SJCRH30 (cell line): ENCODE measurements around the gene MEX3A. TPM values are rescaled to one million over a fixed set of nuclear protein-coding genes. Genes with fewer than 3 reads are reported as not detected.
"Not testable (repeated sequence)": the region's sequence is repeated elsewhere in the genome, so short reads cannot be mapped to it uniquely, and the experiment has no call there.

Source experiments
- DNase-seq, 2 experiments: peaks; one replicate each; pipeline ENCODE4 v3.0.0-alpha.2; 2015 to 2020
- H3K27ac ChIP-seq: fragments of 250-450 bp; sonication (Bioruptor Pico); 2 replicates; pipeline ENCODE4 v1.5.1; 2020; ENCODE audit warnings: mild to moderate bottlenecking, moderate library complexity
- H3K27me3 ChIP-seq: fragments of 250-450 bp; sonication (Bioruptor Pico); 2 replicates; pipeline ENCODE4 v1.5.1; 2020; ENCODE audit warnings: mild to moderate bottlenecking, moderate library complexity
- H3K36me3 ChIP-seq: fragments of 250-450 bp; sonication (Bioruptor Pico); 2 replicates; pipeline ENCODE4 v1.5.1; 2020; ENCODE audit warnings: mild to moderate bottlenecking, moderate library complexity
- H3K4me1 ChIP-seq: fragments of 250-450 bp; sonication (Bioruptor Pico); 2 replicates; pipeline ENCODE4 v1.5.1; 2020; ENCODE audit warnings: mild to moderate bottlenecking, moderate library complexity
- H3K4me3 ChIP-seq: fragments of 250-450 bp; sonication (Bioruptor Pico); 2 replicates; pipeline ENCODE4 v1.5.1; 2020; ENCODE audit warnings: mild to moderate bottlenecking, moderate library complexity
- H3K9me3 ChIP-seq: fragments of 250-450 bp; sonication (Bioruptor Pico); replicated peaks from 2 replicates; pipeline ENCODE4 v1.5.1; 2020; ENCODE audit warnings: mild to moderate bottlenecking, moderate library complexity
- total RNA-seq: library from RNA; depleted of rRNA; stranded (reverse); fragments of >200 nt; shearing (Covaris generic); gene quantifications from 2 replicates; pipeline ENCODE4 v1.2.3, GENCODE V29; 2014

MEX3A gene
- total RNA-seq, 1 experiment from 2014 or later, result 21.8 TPM

DNA sequence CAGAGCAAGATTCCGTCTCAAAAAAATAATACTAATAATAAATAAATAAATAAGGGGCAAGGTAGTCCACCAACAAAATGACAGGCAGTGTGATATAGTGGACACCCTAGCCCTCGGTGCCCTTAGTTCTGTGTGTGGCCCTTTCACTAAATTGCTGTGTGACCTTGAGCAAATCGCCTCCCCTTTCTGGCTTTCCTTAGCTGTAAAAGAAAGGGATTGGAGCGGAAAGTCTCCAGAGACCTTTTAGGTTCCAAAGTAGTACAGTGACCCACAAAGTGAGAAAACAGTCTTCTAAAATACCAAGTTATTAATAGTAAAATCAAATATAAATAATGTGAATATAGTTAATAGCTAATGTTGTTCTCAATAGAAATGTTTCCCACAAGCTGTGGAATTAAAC is 39.8 kb upstream of the MEX3A start:
- Histone ChIP-seq H3K27ac (peak overlapping the region; percentile 96), H3K27me3 (no peaks in the 10 kb centered on the region), H3K36me3 (no peaks in the 10 kb centered on the region), H3K9me3 (no peaks in the 10 kb centered on the region), H3K4me1 (peaks cover 88% of the 10 kb centered on the region), H3K4me3 (no peak overlapping the region)
- no peak for DNase-seq

DNA sequence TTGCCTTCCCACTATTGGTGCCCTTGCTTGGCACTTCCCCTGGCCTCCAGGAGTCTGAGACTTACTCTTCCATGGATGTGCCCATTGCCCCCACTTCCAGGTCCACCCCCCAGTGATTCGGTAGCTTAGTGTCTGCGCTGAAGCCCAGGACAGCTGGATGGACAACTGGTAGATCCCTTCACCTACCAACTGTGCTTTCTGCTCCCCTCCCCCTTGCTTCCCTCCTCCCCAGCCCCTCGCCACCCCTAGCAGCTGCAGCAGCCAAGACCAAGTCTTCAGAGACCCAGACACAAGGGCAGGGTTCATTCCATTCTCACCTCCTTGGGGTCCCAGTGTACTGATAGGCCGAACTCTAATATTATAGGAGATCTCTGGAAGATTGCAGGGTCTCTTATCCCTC is 39.2 kb upstream of the MEX3A start:
- H3K4me1 ChIP-seq, result peaks cover 82% of the 10 kb centered on the region
- H3K9me3 ChIP-seq, result no peaks in the 10 kb centered on the region
- no peak overlapping the region for H3K4me3 ChIP-seq
- no peaks in the 10 kb centered on the region for H3K36me3 ChIP-seq
- no peaks in the 10 kb centered on the region for H3K27me3 ChIP-seq
- peak; percentile 85 to 87 for DNase-seq
- H3K27ac ChIP-seq, result peak overlapping the region; percentile 96

DNA sequence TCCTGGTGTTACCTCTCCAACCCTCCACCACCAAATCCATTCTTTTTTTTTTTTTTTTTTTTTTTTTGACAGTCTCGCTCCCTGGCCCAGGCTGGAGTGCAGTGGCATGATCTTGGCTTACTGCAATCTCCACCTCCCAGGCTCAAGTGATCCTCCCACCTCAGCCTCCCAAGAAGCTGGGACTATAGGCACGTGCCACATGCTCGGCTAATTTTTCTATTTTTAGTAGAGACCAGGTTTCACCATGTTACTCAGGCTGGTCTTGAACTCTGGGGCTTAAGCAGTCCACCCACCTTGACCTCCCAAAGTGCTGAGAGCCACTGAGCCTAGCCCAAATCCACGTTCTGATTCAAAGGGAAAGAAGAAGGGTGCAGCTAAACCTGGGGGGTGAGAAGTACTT is 38.7 kb upstream of the MEX3A start:
- not testable (repeated sequence) for DNase-seq
- H3K4me1 ChIP-seq, result peaks cover 79% of the 10 kb centered on the region

DNA sequence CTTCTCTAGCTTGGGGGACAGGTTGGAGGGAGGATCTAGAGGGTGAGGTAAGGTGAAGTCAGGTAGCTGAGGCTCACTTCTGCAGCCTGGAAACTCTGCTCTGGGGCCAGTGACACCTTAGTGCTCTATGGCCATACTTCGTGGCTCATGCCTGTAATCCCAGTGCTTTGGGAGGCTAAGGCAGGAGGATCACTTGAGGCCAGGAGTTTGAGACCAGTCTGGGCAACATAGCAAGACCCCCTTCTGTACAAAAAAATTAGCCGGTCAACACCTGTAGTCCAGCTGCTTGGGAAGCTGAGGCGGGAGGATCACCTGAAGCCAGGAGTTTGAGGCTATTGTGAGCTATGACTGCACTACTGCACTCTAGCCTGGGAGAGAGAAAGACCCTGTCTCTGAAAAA is 38.1 kb upstream of the MEX3A start:
- Histone ChIP-seq H3K36me3 (no peaks in the 10 kb centered on the region), H3K4me1 (peaks cover 72% of the 10 kb centered on the region), H3K9me3 (no peaks in the 10 kb centered on the region), H3K27me3 (no peaks in the 10 kb centered on the region), H3K4me3 (no peak overlapping the region), H3K27ac (peak overlapping the region; percentile 96)
- DNase-seq, result no peak

More for the DNA sequence above, 38.7 kb upstream of the MEX3A start:
- not testable (repeated sequence) for H3K9me3 ChIP-seq, H3K27me3 ChIP-seq, H3K4me3 ChIP-seq, H3K36me3 ChIP-seq
- H3K27ac ChIP-seq, result peak overlapping the region; percentile 96

DNA sequence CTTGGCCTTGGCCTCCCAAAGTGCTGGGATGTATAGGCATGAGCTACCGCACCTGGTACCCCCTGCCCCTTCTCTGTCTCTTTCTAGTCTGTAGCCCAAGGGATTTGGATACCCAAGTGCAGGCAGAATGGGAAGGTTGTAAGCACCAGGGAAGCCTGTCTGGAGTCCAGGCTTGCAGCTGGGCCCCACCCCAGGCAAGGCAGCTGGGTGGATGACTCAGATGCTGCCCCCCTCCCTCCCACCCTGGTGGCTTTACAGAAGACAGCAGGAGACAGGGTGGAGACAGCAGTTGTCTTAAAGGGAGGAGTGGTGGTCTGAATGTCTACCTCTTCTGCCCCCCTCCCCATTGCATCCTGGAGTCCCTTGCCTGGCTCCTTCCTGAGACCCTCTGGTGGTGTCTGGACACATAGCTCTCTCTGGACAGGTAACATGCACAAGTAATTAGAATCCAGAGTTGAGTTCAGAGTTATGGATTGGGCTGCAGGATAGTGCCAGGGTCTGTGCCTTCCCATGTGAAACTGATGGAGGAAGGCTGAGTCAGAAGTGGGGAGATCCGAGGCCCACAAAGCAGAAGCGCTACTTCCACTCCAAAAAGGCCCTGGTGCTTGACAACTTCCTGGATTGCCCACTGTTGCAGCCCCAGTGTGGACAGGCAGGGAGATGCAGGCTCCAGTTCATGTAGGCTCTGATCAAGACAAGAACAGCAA is 37.4 kb upstream of the MEX3A start:
- Histone ChIP-seq H3K36me3 (no peaks in the 10 kb centered on the region), H3K27me3 (no peaks in the 10 kb centered on the region), H3K27ac (peak overlapping the region; percentile 96), H3K4me3 (no peak overlapping the region), H3K9me3 (no peaks in the 10 kb centered on the region), H3K4me1 (peaks cover 67% of the 10 kb centered on the region)
- peak; percentile 85 to 86 for DNase-seq

DNA sequence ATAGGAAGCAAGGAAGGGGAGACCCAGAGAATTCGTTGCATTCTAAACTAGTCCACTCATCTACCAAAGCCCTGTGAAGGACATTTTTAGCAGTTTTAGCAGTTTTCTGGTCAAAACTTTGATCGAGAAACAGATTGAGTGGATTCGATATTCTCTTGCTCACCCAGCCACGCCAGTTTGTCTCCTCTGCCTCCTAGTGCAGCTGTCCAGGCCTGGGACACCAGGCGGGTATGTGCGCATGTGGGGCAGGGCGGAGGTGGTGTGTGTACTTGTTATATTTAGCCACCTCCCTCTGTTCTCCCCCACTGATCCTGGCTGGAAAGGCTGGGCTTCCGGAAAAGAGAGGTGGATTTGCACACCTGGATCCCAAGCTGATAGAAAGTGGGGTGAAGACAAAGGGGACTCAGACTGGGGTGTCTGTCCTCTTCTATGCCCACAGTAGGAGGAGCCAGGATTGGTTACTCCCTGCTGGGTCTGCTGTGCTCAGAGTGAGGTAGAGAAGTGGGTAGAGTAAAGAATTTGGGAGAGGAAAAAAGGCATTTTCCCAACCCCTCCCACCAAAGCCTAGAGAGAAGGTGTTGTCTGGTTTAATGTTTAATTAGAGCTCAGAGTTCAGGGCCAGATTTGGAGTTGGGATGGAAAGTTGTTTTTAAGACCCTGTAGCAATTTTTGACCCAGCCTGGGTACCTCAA is 36.1 kb upstream of the MEX3A start:
- Histone ChIP-seq H3K36me3 (no peaks in the 10 kb centered on the region), H3K4me1 (peaks cover 66% of the 10 kb centered on the region), H3K27me3 (no peaks in the 10 kb centered on the region), H3K9me3 (no peaks in the 10 kb centered on the region), H3K27ac (peak overlapping the region; percentile 60), H3K4me3 (no peak overlapping the region)
- peak; percentile 67 to 71 for DNase-seq

DNA sequence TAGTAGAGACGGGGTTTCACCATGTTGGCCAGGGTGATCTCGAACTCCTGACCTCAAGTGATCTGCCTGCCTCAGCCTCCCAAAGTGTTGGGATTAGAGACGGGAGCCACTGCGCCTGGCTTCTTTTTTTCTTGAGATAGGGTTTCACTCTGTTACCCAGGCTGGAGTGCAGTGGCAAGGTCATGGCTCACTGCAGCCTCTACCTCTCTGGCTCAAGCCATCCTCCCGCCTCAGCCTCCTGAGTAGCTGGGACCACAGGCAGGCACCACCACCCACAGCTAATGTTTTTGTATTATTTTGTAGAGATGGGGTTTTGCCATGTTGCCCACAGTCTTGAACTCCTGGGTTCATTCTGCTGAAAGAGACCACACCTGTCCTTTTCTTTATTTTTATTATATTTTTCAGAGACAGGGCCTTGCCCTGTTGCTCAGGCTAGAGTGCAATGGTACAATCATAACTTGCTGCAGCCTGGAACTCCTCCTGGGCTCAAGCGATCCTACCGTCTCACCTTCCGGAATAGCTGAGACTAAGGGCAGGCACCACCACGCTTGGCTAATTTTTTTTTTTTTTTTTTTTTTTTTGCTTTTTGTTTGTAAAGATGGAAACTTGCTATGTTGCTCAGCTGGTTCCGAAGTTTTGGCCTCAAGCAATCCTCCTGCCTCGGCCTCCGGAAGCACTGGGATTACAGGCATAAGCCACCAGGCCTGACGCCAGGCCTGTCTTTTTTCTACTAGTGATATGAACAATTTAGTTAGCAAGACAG is 35.3 kb upstream of the MEX3A start:
- peak in 1 of 2 experiments; percentile 46 for DNase-seq
- Histone ChIP-seq H3K4me3 (no peak overlapping the region), H3K9me3 (no peaks in the 10 kb centered on the region), H3K27me3 (no peaks in the 10 kb centered on the region), H3K27ac (peak overlapping the region; percentile 60), H3K36me3 (no peaks in the 10 kb centered on the region), H3K4me1 (peaks cover 66% of the 10 kb centered on the region)

DNA sequence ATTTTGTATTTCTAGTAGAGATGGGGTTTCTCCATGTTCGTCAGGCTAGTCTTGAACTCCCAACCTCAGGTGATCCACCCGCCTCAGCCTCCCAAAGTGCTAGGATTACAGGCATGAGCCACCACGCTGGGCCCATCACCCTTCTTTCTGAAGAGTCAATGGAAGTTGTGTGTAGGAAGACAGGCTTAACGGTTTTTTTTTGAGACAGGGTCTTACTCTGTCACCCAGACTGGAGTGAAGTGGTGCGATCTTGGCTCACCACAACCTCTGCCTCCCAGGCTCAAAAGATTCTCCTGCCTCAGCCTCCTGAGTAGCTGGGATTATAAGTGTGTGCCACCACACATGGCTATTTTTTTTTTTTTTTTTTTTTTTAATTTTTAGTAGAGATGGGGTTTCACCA is 34.5 kb upstream of the MEX3A start:
- H3K36me3 ChIP-seq, H3K27me3 ChIP-seq, H3K27ac ChIP-seq, DNase-seq, H3K9me3 ChIP-seq: not testable (repeated sequence)
- Histone ChIP-seq H3K4me3 (peak overlapping the region; percentile 76), H3K4me1 (peaks cover 66% of the 10 kb centered on the region)

DNA sequence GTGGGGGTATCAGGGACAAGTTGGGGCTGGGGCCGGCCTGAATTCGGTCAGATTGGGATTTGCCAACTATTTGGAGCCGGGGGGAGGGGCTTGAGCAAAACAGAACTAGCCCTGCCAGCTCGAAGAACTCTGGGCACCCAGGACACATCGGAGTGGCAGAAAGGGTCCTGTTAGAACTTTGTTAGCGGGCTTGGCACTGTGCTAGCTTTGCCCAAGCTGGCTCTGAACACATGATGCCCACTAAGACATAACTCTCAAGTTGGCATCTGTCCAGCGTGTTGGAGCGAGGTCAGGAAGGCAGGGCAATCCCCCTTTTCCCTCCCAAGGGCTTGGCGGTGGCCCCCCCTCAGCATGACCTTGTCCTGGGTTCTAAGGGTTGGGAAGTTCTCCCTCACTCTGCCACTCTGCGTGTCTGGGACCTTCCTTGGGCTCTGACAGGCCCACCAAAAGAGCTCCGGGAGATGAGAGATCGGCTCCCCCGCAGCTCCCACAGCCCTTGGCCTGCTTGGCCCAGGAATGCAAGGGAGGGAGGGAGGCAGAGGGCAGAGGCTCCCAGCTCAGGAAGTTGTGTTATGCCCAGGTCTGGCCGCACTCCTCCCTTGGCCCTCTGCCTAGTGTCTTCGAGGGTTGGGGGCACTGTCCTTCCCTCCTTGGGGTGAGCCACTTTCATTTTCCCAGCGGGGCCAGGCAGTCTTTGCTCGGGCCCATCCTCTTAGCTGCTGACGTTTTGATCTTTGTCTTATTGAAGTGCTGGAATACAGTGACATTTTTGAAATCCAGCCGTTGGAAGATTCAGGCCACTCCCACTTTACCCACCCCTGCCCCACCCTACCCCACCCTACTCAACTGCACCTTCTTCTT is 33.5 kb upstream of the MEX3A start:
- Histone ChIP-seq H3K4me3 (peak overlapping the region; percentile 76), H3K9me3 (no peaks in the 10 kb centered on the region), H3K36me3 (no peaks in the 10 kb centered on the region), H3K27ac (peak overlapping the region; percentile 56), H3K4me1 (peaks cover 57% of the 10 kb centered on the region), H3K27me3 (no peaks in the 10 kb centered on the region)
- peak; percentile 54 to 56 for DNase-seq

DNA sequence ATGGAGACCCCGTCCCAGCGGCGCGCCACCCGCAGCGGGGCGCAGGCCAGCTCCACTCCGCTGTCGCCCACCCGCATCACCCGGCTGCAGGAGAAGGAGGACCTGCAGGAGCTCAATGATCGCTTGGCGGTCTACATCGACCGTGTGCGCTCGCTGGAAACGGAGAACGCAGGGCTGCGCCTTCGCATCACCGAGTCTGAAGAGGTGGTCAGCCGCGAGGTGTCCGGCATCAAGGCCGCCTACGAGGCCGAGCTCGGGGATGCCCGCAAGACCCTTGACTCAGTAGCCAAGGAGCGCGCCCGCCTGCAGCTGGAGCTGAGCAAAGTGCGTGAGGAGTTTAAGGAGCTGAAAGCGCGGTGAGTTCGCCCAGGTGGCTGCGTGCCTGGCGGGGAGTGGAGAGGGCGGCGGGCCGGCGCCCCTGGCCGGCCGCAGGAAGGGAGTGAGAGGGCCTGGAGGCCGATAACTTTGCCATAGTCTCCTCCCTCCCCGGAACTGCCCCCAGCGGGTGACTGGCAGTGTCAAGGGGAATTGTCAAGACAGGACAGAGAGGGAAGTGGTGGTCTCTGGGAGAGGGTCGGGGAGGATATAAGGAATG is 32.8 kb upstream of the MEX3A start:
- Histone ChIP-seq H3K4me3 (peak overlapping the region; percentile 76), H3K27me3 (no peaks in the 10 kb centered on the region), H3K27ac (peak overlapping the region; percentile 56; the same call in 1 of the 2 replicates), H3K36me3 (no peaks in the 10 kb centered on the region), H3K4me1 (peaks cover 49% of the 10 kb centered on the region), H3K9me3 (no peaks in the 10 kb centered on the region)
- DNase-seq, result no peak

DNA sequence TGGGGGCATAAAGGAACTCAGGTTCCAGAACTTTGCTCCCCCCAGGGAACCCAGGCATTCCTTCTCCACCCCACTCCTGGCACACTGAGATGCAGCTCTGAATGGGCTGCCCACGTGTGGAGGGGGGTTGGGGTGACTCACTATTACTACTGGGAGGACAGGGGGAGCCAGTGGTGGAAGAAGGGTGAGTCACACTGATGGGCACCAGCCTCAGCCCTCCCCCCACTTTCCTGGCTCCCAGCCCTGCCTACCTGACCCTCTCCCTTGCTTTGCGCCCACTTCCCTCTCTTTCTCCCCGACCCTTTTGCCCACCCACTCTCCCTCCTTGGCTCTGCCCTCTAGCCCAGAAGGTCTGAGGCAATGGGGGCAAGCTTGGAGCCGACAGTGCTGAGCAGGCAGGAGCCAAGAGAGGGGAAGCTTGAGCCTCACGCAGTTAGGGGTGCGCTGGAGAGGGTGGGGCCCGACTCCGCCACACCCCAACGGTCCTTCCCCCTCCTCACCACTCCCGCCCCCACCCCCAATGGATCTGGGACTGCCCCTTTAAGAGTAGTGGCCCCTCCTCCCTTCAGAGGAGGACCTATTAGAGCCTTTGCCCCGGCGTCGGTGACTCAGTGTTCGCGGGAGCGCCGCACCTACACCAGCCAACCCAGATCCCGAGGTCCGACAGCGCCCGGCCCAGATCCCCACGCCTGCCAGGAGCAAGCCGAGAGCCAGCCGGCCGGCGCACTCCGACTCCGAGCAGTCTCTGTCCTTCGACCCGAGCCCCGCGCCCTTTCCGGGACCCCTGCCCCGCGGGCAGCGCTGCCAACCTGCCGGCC is 32.0 kb upstream of the MEX3A start, which contains the start of gene LMNA:
TSS of gene LMNA (plus strand) at position 611 of the 818 bp plus-strand sequence. CDS start 208 bp downstream, outside the sequence.
- H3K27me3 ChIP-seq, result no peaks in the 10 kb centered on the region
- H3K27ac ChIP-seq, result peak within 1 kb of the TSS; percentile 56
- peak within 1 kb of the TSS; percentile 76 for H3K4me3 ChIP-seq
- no peaks in the 10 kb centered on the region for H3K36me3 ChIP-seq
- peak; percentile 85 to 90 for DNase-seq
- no peaks in the 10 kb centered on the region for H3K9me3 ChIP-seq
- H3K4me1 ChIP-seq, result peaks cover 43% of the 10 kb centered on the region

DNA sequence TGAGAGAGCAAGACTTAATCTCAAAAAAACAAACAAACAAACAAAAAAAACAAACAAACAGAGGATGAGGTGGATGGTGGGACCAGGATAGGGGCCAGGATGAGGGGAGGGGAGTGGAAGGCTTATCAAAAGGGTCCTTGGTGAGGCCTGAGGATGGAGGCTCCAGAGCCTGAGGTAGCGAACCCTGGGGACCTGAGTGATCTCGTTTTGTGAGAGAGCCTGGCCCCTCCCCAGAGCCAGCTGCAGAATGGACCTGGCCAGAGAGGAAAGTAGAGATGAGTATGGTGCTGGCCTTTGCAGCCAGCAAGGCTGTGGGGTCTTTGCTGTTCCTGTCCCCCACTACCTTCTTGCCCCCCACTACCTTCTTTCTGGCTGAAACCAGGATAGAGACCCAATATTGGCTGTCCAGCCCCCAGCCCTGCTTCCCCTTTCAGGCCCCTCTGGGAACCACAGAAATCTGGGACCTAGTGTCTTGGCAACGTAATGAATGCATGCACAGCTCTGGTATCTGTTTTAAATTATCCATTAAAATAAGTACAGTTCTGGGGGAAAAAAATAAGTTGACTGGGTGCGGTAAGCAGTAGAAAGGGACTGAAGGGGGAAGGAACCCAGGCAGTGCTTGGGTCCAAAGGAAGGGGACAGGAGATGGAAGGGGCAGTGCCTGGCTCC is 31.2 kb upstream of the MEX3A start:
- DNase-seq, result no peak
- no peak overlapping the region; the same call in 1 of the 2 replicates for H3K4me3 ChIP-seq
- H3K27ac ChIP-seq, result peak overlapping the region; percentile 42
- H3K27me3 ChIP-seq, result no peaks in the 10 kb centered on the region
- peaks cover 34% of the 10 kb centered on the region for H3K4me1 ChIP-seq
- no peaks in the 10 kb centered on the region for H3K36me3 ChIP-seq
- no peaks in the 10 kb centered on the region for H3K9me3 ChIP-seq
